MCF 10A (cell line): ENCODE results near the gene CAPZB. TPM values are rescaled to one million over a fixed set of nuclear protein-coding genes. Genes with fewer than 3 reads are reported as not detected.
"Not testable (repeated sequence)": the region's sequence is repeated elsewhere in the genome, so short reads cannot be mapped to it uniquely, and the experiment has no call there.

Experiments used
- BruUV-seq: library from RNA; stranded (reverse); fragments of 400-500 nt; replicated peaks from 2 replicates; lab custom pipeline; 2021; lab: Mats Ljungman, UMichigan
- CTCF ChIA-PET: fragments of 300-600 bp; sonication (Branson Sonifier 250); formaldehyde crosslinking; extraction: SDS; loops from one replicate; lab custom pipeline; 2021; ENCODE audit warnings: antibody characterized with exemption, inconsistent platforms; lab: Yijun Ruan, JAX
- POLR2A ChIA-PET: fragments of 300-600, 350-650 bp; sonication (Branson Sonifier 250); formaldehyde crosslinking; extraction: SDS; loops from one replicate; lab custom pipeline; 2020; ENCODE audit warnings: antibody characterized with exemption, inconsistent platforms; lab: Yijun Ruan, JAX
- DNase-seq: peaks from one replicate; pipeline ENCODE4 v3.0.0-alpha.2; 2018; ENCODE audit not compliant: unreplicated experiment
- H3K27ac Mint-ChIP-seq: one replicate; pipeline ENCODE4 v1.8.0; 2022; ENCODE audit warnings: mild to moderate bottlenecking, low read depth, mixed read lengths; ENCODE audit not compliant: unreplicated experiment
- H3K27me3 Mint-ChIP-seq: one replicate; pipeline ENCODE4 v1.8.0; 2022; ENCODE audit warnings: mixed read lengths; ENCODE audit not compliant: insufficient read depth, unreplicated experiment
- H3K36me3 Mint-ChIP-seq: one replicate; pipeline ENCODE4 v1.8.0; 2022; ENCODE audit warnings: mild to moderate bottlenecking, moderate library complexity, mixed read lengths; ENCODE audit not compliant: insufficient read depth, unreplicated experiment
- H3K4me1 Mint-ChIP-seq: one replicate; pipeline ENCODE4 v1.8.0; 2022; ENCODE audit warnings: mixed read lengths; ENCODE audit not compliant: insufficient read depth, unreplicated experiment
- H3K4me3 Mint-ChIP-seq: one replicate; pipeline ENCODE4 v1.8.0; 2022; ENCODE audit warnings: mild to moderate bottlenecking, moderate library complexity, mixed read lengths; ENCODE audit not compliant: unreplicated experiment
- H3K9me3 Mint-ChIP-seq: one replicate; pipeline ENCODE4 v1.8.0; 2022; ENCODE audit warnings: mixed read lengths; ENCODE audit not compliant: unreplicated experiment
- CTCF ChIP-seq: fragments of 200-600 bp; IDR thresholded peaks from one replicate; pipeline ENCODE4 v1.8.0; 2022; ENCODE audit warnings: antibody characterized with exemption, mild to moderate bottlenecking; ENCODE audit not compliant: unreplicated experiment
- intact Hi-C: fragments of 100-400 bp; cut with micrococcal nuclease; formaldehyde crosslinking; loops from 2 replicates; pipeline ENCODE4 v1.14.1; 2022
- total RNA-seq: library from RNA; stranded (reverse); gene quantifications from 2 replicates; pipeline ENCODE4 v1.2.3, GENCODE V29; 2022

The CAPZB gene
- total RNA-seq, 1 experiment from 2014 or later, result 252 TPM

GRCh38 chr1:19306941-19307340, 178.4 kb downstream of the CAPZB start:
- peaks cover 17% of the 10 kb centered on the region for H3K4me1 Mint-ChIP-seq
- DNase-seq, result no peak
- no peak for TF ChIP-seq CTCF
- no TSS peak for BruUV-seq
- H3K36me3 Mint-ChIP-seq, result peaks cover 51% of the 10 kb centered on the region
- no peak overlapping the region for H3K4me3 Mint-ChIP-seq
- CTCF ChIA-PET, result interaction anchor here (0.7 kb wide), 1 partner anchor 107 kb away, joined by 3 read pairs; no protein-coding TSS in a partner anchor
- H3K9me3 Mint-ChIP-seq, result no peaks in the 10 kb centered on the region
- H3K27me3 Mint-ChIP-seq, result no peaks in the 10 kb centered on the region
- H3K27ac Mint-ChIP-seq, result no peak overlapping the region
- intact Hi-C loops, result no loop called here
- POLR2A ChIA-PET, result no interaction called here

DNA sequence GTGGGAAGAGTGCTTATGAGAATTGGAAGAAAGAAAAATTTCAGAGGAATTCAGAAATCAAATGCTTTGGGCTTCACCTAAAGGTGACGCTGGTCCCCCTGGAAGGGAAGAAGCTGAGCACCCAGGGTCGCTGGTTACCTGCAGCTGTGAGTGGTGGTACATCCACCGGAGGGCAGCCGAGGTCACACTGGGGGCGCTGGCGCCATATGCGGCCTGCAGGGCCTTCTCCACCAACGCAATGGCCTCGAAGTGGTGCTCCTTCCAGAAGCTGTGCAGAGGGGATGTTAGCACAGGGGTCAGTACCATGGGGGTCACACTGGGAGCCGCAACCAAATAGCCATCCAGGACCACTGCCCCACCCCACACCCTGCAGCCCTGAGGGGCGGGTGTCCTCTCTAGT, 179.5 kb downstream of the CAPZB start:
- H3K4me1 Mint-ChIP-seq, result peaks cover 12% of the 10 kb centered on the region
- no peak overlapping the region for H3K4me3 Mint-ChIP-seq
- DNase-seq, result no peak
- H3K36me3 Mint-ChIP-seq, result peaks cover 51% of the 10 kb centered on the region
- BruUV-seq, result no TSS peak
- ChIA-PET POLR2A (no interaction called here), CTCF (no interaction called here)
- no peaks in the 10 kb centered on the region for H3K27me3 Mint-ChIP-seq
- H3K9me3 Mint-ChIP-seq, result no peaks in the 10 kb centered on the region
- intact Hi-C loops, result no loop called here
- no peak overlapping the region for H3K27ac Mint-ChIP-seq
- no peak for TF ChIP-seq CTCF

- POLR2A ChIA-PET, H3K9me3 Mint-ChIP-seq, H3K4me3 Mint-ChIP-seq, BruUV-seq, H3K27ac Mint-ChIP-seq, intact Hi-C loops, H3K4me1 Mint-ChIP-seq, H3K27me3 Mint-ChIP-seq, DNase-seq, CTCF ChIA-PET: not testable (repeated sequence)
- peaks cover 51% of the 10 kb centered on the region for H3K36me3 Mint-ChIP-seq
These were observed 181.3 kb downstream of the CAPZB start for GRCh38 chr1:19304081-19304480.

DNA sequence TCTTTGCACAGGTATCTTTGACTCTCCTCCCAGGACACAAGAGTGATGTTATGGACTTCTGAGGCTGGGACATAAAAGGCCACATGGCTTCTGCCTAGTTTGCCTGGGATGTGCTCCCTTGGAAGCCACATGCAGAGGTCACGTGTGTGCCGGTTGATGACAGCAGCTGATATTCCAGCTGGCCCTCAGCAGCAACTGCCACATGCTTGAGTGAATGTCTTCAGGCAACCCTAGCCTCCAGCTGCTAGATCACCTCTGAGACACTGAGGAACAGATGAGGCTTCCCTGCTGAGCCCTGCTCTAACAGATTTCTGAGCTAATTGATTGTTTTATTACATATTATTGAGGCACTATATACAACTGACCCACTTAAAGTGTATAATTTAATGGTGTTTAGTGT, 185.1 kb downstream of the CAPZB start:
- Mint-ChIP-seq H3K36me3 (peaks cover 28% of the 10 kb centered on the region), H3K9me3 (peaks cover 9% of the 10 kb centered on the region), H3K27ac (no peak overlapping the region), H3K27me3 (no peaks in the 10 kb centered on the region), H3K4me1 (no peaks in the 10 kb centered on the region), H3K4me3 (no peak overlapping the region)
- no peak for DNase-seq
- BruUV-seq, result no TSS peak
- intact Hi-C loops, result no loop called here
- POLR2A ChIA-PET, result no interaction called here
- TF ChIP-seq CTCF, result no peak
- CTCF ChIA-PET, result no interaction called here

DNA sequence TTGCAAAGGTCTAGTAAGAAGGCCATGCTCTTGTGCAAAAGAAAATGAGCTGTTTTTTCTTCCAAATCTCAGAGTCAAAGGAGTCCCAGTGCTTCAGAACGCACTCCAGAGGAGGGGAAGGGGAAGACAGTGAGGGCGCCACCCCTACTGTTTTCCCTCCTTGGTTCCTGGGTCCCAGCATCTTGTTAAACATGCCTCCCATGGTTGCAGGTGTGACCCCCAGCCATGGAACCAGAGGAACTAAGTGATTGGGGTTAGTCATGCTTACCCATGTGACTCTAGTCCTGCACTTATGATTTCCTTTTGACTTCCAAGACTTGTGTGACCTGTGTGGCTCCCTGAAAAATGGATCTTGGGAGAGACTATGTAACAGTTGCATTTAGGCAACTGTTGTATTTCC, 190.7 kb downstream of the CAPZB start:
- BruUV-seq, result no TSS peak
- ChIA-PET POLR2A (interaction anchor here (1.0 kb wide), 1 partner anchor 8 kb away, joined by 3 read pairs; no protein-coding TSS in a partner anchor), CTCF (no interaction called here)
- peaks cover 20% of the 10 kb centered on the region for H3K9me3 Mint-ChIP-seq
- H3K27me3 Mint-ChIP-seq, result no peaks in the 10 kb centered on the region
- no peak for TF ChIP-seq CTCF
- intact Hi-C loops, result no loop called here
- DNase-seq, result no peak
- H3K36me3 Mint-ChIP-seq, result no peaks in the 10 kb centered on the region
- no peaks in the 10 kb centered on the region for H3K4me1 Mint-ChIP-seq
- H3K4me3 Mint-ChIP-seq, result no peak overlapping the region
- H3K27ac Mint-ChIP-seq, result no peak overlapping the region
